RKO (cell line): ENCODE measurements around the gene NUP42.
"Not testable (repeated sequence)": the region's sequence is repeated elsewhere in the genome, so short reads cannot be mapped to it uniquely, and the experiment has no call there.

Experiments
- DNase-seq: peaks from one replicate; pipeline ENCODE4 v3.0.0-alpha.2; 2016; ENCODE audit warnings: low spot score

Gene NUP42

GRCh38 chr7:23205577-23205908 lies 23.7 kb downstream of the NUP42 start:
- no peak for DNase-seq

- DNase-seq: no peak
Measured at GRCh38 chr7:23205909-23206767, 24.3 kb downstream of the NUP42 start.

GRCh38 chr7:23207021-23207420 lies 25.2 kb downstream of the NUP42 start:
- no peak for DNase-seq

DNA sequence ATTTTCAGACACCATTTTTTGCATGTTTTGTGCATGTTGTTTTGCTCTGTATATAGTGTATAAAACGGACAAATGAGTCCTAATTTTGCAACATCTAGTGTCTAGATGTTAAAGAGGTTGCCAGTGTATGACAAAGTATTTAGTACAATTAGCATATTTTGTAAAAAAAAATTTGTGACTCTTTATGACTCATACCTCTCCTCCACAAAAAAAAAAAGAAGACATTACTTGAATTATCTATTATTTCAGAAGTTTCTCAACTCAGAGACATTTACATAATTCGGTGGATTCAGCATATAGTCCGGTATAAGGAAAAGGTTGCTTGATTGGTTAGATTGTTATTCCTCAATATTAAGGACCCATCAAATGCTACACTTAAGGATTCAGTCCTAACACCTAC lies 26.0 kb downstream of the NUP42 start:
- no peak for DNase-seq

- DNase-seq: no peak
Measured at GRCh38 chr7:23208316-23208715, 26.5 kb downstream of the NUP42 start.

GRCh38 chr7:23210506-23210905 lies 28.7 kb downstream of the NUP42 start:
- DNase-seq: no peak

DNA sequence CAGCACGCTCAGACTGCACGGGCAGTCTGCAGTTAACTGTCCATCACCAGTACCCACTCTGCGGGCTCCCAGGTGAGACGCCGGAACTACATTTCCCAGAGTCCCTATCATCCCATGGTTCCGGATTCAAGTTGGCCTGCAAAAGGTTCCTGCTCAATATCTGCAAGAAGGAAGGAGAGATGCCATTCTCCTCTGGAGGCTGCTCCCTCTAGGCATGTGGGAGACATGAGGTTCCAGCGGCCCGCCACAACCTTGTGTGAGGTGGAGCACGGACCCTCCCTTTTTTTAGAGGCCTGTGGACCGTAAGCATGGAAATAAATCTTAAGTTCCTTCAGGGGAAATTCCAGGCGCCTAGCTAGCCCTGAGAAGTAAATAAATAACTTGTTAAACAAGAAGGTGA lies 29.7 kb downstream of the NUP42 start:
- no peak for DNase-seq

- DNase-seq: no peak
Measured at GRCh38 chr7:23212395-23212794, 30.5 kb downstream of the NUP42 start.

GRCh38 chr7:23212841-23213240 lies 31.0 kb downstream of the NUP42 start:
- no peak for DNase-seq

DNA sequence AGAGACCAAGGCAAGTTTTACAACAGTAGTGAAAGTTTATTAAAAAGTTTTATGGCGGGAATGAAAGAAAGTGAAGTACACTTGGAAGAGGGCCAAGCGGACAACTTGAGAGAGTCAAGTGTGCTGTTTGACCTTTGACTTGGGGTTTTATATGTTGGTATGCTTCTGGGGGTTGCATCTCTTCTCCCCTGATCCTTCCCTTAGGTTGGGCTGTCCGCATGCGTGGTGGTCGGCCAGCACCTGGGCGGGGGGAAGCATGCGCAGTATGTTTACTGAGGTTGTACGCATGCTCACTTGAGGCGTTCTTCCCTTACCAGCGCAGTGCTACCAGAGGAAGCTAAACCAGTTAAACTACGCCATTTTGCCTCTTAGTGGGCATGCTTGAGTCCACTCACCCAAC lies 31.9 kb downstream of the NUP42 start:
- DNase-seq: no peak

- no peak for DNase-seq
Measured at GRCh38 chr7:23214423-23214822, 32.6 kb downstream of the NUP42 start.

- DNase-seq: no peak
Measured at GRCh38 chr7:23214938-23215337, 33.1 kb downstream of the NUP42 start.

- no peak for DNase-seq
Measured at GRCh38 chr7:23216021-23216420, 34.2 kb downstream of the NUP42 start.

DNA sequence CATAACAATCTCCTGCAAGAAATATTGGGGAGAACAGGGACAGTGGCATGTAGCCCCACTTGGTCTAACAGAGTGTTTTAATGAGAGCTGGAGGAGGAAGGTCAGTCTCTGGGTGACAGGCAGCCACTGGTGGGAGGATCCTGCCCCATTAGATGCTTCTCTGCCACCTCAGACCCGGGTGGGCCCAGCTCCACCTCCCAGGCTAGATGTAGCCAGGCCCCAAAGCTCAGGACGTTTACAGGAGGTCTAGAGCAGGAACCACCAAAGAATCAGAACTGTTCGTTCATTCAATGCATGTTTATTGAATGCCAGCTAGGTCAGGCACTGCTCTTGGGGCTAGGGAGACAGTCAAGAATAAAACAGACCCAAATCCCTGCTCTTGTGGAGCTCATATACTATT lies 36.3 kb downstream of the NUP42 start:
- DNase-seq: no peak

- no peak for DNase-seq
Measured at GRCh38 chr7:23220690-23221305, 39.0 kb downstream of the NUP42 start.

GRCh38 chr7:23222439-23223030 lies 40.7 kb downstream of the NUP42 start:
- DNase-seq: no peak

GRCh38 chr7:23224364-23224763 lies 42.5 kb downstream of the NUP42 start:
- DNase-seq: not testable (repeated sequence)

DNA sequence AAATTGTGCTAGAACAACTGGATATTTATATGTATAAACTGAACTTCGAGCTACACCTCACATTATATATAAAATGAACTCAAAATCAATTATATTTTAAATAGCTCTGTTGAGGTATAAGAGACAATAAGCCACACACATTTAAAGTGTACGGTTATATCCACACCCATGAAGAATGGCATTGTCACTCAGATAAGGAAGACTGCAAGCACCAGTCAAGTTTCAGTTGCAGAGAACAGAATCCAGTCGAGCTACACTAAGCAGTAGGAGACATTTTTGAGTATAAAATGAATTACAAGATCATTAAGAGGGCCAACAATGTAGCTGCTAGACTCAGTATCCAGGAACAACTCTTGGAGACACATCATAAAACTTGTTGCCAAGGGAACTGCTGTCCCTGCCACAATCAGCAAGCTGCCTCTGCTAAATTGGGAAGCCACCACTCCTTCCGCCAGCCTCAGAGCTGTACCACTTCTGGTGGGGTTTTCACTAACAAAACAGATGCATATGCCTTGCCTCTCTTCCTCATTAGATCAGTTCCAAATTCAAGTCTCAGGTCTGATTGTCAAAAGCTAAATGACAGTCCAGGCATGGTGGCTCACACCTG lies 45.1 kb downstream of the NUP42 start:
- DNase-seq: no peak

DNA sequence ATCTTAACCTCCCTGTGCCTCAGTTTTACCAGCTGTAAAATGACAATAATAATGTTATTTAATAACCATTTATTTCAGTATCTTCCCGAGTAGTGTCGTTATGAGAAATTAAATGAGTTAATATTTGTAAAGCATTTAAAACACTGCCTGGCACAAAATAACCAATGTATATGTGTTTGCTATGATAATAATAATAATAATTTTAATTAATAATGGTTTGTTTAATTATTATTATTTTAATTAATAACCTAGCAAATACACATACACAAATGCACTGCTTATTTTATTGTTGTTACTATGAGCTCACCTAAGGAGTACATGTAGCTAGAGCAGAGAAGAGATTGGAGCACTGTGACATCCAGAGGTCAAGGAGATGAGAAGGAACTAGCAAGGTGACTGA lies 46.6 kb downstream of the NUP42 start:
- DNase-seq: no peak

DNA sequence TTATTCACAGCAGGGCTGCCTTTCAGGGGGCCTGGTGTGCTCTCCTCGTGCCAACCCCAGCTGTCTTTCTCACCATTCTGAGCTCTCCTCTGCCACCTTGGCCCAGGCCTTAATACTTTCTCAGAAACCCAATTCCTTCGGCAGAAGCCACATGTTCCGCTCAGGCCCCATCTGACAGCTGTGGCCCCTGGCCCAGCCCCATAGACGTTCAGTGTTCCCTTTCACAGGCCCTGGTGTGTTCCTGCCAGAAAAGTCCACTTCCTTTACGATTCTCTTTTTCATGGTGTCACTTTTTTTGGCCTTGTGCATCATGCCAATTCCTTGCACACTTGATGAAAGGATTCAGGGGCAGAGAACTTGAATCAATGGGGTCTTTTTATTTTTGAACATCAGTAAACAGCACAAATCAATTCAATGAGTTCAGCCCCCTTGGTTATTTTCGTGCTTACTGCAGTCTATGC lies 48.8 kb downstream of the NUP42 start:
- DNase-seq: no peak

- DNase-seq: no peak
Measured at GRCh38 chr7:23232966-23233365, 51.1 kb downstream of the NUP42 start.

DNA sequence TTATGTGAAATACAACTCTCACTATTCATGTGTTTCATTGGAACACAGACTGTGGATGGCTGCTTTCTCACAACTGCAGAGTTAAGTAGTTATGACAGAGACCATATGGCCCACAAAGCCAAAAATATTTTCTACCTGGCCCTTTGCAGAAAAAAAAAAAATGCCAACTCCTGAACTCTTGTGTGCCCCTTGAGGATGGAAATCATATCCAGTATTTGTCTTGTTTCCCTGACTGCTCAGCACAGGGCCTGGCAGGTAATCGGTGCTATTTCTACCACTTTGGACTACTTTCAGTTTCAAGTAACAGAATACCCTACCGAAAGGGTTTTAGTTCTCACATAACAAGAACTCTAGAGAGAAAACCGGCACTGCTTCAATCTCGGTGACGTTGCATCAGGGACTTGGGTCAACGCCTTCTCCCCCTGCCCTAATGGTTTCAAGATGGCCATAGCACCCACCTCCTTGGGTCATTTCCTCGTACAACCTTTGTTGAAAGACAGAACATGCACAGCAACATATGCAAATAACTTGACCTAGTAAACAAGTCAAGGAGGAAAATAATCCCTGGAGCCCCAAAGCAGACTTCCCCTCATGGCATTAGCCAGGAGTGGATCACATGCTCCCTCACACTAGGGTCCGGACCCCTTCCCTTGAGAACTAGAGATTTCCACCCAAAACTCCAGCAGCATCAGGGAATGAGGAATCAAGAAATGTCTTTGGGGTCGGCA lies 52.9 kb downstream of the NUP42 start:
- no peak for DNase-seq
